Liver (tissue), 9 donors: ENCODE measurements around the gene TMEM106A. TPM values are rescaled to one million over a fixed set of nuclear protein-coding genes. Genes with fewer than 3 reads are reported as not detected.

Source experiments
- DNase-seq: peaks from one replicate; pipeline ENCODE4 v3.0.0-alpha.2; 2017; ENCODE audit warnings: low spot score
- H3K27ac ChIP-seq, 2 donors: one replicate each; pipeline ENCODE4 v1.7.0; 2013; ENCODE audit warnings: inconsistent platforms in 2 of 2, low read length in 2 of 2, control low read depth in 1 of 2, low read depth in 1 of 2, mild to moderate bottlenecking in 1 of 2
- H3K27me3 ChIP-seq, 4 donors: one replicate each; pipeline versions ENCODE4 v1.6.1 to v1.7.0; 2013; ENCODE audit warnings: low read length in 3 of 4, inconsistent platforms in 1 of 4, mild to moderate bottlenecking in 1 of 4, moderate library complexity in 1 of 4; ENCODE audit not compliant: control insufficient read depth in 4 of 4, insufficient read depth in 4 of 4
- H3K36me3 ChIP-seq, 4 donors: one replicate each; pipeline versions ENCODE4 v1.6.1 to v1.7.0; 2013; ENCODE audit warnings: low read length in 3 of 4, mild to moderate bottlenecking in 3 of 4, low read depth in 1 of 4, moderate library complexity in 1 of 4; ENCODE audit not compliant: control insufficient read depth in 4 of 4, insufficient read depth in 3 of 4
- H3K4me1 ChIP-seq, 4 donors: one replicate each; pipeline versions ENCODE4 v1.6.1 to v1.7.0; 2013; ENCODE audit warnings: low read length in 3 of 4, mild to moderate bottlenecking in 3 of 4, moderate library complexity in 1 of 4; ENCODE audit not compliant: control insufficient read depth in 4 of 4, insufficient read depth in 4 of 4
- H3K4me3 ChIP-seq, 3 donors: one replicate each; pipeline versions ENCODE4 v1.6.1 to v1.7.0; 2013; ENCODE audit warnings: low read length in 3 of 3, control low read depth in 1 of 3, low read depth in 1 of 3, mild to moderate bottlenecking in 1 of 3
- H3K9ac ChIP-seq, 2 donors: one replicate each; pipeline ENCODE4 v1.7.0; 2013; ENCODE audit warnings: low read length in 2 of 2, mild to moderate bottlenecking in 2 of 2, moderate library complexity in 2 of 2, control low read depth in 1 of 2, low read depth in 1 of 2
- H3K9me3 ChIP-seq, 4 donors: one replicate each; pipeline versions ENCODE4 v1.6.1 to v1.7.0; 2013; ENCODE audit warnings: low read length in 3 of 4; ENCODE audit not compliant: control insufficient read depth in 4 of 4
- EGR1 ChIP-seq, 2 donors: IDR thresholded peaks; 2 replicates each; pipeline ENCODE4 v1.6.1; 2016 to 2018; ENCODE audit warnings: antibody characterized with exemption in 2 of 2, low read depth in 2 of 2
- FOXA1 ChIP-seq: IDR thresholded peaks from 2 replicates; pipeline ENCODE4 v1.6.1; 2016; ENCODE audit warnings: antibody characterized with exemption
- FOXA2 ChIP-seq: IDR thresholded peaks from 2 replicates; pipeline ENCODE4 v1.6.1; 2016; ENCODE audit warnings: antibody characterized with exemption
- GABPA ChIP-seq, 2 donors: IDR thresholded peaks in 1 of 2; conservative IDR thresholded peaks in 1 of 2; 2 replicates each; pipeline ENCODE4 v1.6.1; 2016; ENCODE audit warnings: antibody characterized with exemption in 2 of 2, mild to moderate bottlenecking in 1 of 2, moderate library complexity in 1 of 2
- HNF4A ChIP-seq, 2 donors: conservative IDR thresholded peaks; 2 replicates each; pipeline ENCODE4 v1.6.1; 2016; ENCODE audit warnings: antibody characterized with exemption in 2 of 2, mild to moderate bottlenecking in 2 of 2
- HNF4G ChIP-seq: IDR thresholded peaks from 2 replicates; pipeline ENCODE4 v1.6.1; 2016; ENCODE audit warnings: antibody characterized with exemption
- JUND ChIP-seq, 2 donors: IDR thresholded peaks; 2 replicates each; pipeline ENCODE4 v1.6.1; 2016; ENCODE audit warnings: antibody characterized with exemption in 2 of 2
- NR2F2 ChIP-seq: IDR thresholded peaks from 2 replicates; pipeline ENCODE4 v1.6.1; 2016; ENCODE audit warnings: antibody characterized with exemption
- RAD21 ChIP-seq, 2 donors: IDR thresholded peaks; 2 replicates each; pipeline ENCODE4 v1.6.1; 2016; ENCODE audit warnings: antibody characterized with exemption in 2 of 2, mild to moderate bottlenecking in 2 of 2
- RXRA ChIP-seq, 2 donors: IDR thresholded peaks; 2 replicates each; pipeline ENCODE4 v1.6.1; 2017 to 2018; ENCODE audit warnings: antibody characterized with exemption in 2 of 2, mild to moderate bottlenecking in 1 of 2
- SP1 ChIP-seq: IDR thresholded peaks from 2 replicates; pipeline ENCODE4 v1.6.1; 2018; ENCODE audit warnings: antibody characterized with exemption, mild to moderate bottlenecking
- TAF1 ChIP-seq: conservative IDR thresholded peaks from 2 replicates; pipeline ENCODE4 v1.6.1; 2016; ENCODE audit warnings: antibody characterized with exemption, mild to moderate bottlenecking
- YY1 ChIP-seq: IDR thresholded peaks from 2 replicates; pipeline ENCODE4 v1.6.1; 2016; ENCODE audit warnings: antibody characterized with exemption, mild to moderate bottlenecking
- WGBS: extraction: QIAGEN DNeasy Blood & Tissue Kit; methylation state at CpG from one replicate; pipeline ENCODE4 v1.1.7; 2013; 5-methylcytosine and 5-hydroxymethylcytosine counted together
- polyA plus RNA-seq, 2 donors: library from polyadenylated mRNA; stranded (reverse) in 1 of 2; unstranded in 1 of 2; fragments of 200-250 nt in 1 of 2; fragments of >200 nt in 1 of 2; fragmentation: Nextera tagmentation in 1 of 2; extraction: Ambion mirVana in 1 of 2; gene quantifications; one replicate each; pipeline versions ENCODE4 v1.2.1 to v1.2.3, GENCODE V29; 2013 to 2015
- total RNA-seq, 2 donors: library from RNA; depleted of rRNA; stranded (reverse); fragments of >200 nt; gene quantifications; one replicate each; pipeline ENCODE4 v1.2.3, GENCODE V29; 2014
- TF ChIP-seq, protein P1 (sequence below): IDR thresholded peaks from 2 replicates; pipeline ENCODE4 v1.6.1; 2016; ENCODE audit warnings: antibody characterized with exemption, mild to moderate bottlenecking
- TF ChIP-seq, protein P2 (sequence below): IDR thresholded peaks from 2 replicates; pipeline ENCODE4 v1.6.1; 2016; ENCODE audit warnings: antibody characterized with exemption
- TF ChIP-seq, protein P3 (sequence below): IDR thresholded peaks from 2 replicates; pipeline ENCODE4 v1.6.1; 2016; ENCODE audit warnings: antibody characterized with exemption
- TF ChIP-seq, protein P4 (sequence below): IDR thresholded peaks from 2 replicates; pipeline ENCODE4 v1.6.1; 2016; ENCODE audit warnings: antibody characterized with exemption
- TF ChIP-seq, protein P5 (sequence below): fragments of 150-350 bp; IDR thresholded peaks from 2 replicates; pipeline ENCODE4 v1.5.1; 2017; ENCODE audit warnings: improper control_type of control experiment, low read depth, low read length; ENCODE audit not compliant: missing input control
- donor health status: healthy.
- donor health status: healthy.
- donor health status: healthy.
- donor health status: healthy.
- donor health status: healthy.

TMEM106A gene
- total and polyA plus RNA-seq, 4 donors = 1.3 to 3.8 (median 2.6) TPM

DNA sequence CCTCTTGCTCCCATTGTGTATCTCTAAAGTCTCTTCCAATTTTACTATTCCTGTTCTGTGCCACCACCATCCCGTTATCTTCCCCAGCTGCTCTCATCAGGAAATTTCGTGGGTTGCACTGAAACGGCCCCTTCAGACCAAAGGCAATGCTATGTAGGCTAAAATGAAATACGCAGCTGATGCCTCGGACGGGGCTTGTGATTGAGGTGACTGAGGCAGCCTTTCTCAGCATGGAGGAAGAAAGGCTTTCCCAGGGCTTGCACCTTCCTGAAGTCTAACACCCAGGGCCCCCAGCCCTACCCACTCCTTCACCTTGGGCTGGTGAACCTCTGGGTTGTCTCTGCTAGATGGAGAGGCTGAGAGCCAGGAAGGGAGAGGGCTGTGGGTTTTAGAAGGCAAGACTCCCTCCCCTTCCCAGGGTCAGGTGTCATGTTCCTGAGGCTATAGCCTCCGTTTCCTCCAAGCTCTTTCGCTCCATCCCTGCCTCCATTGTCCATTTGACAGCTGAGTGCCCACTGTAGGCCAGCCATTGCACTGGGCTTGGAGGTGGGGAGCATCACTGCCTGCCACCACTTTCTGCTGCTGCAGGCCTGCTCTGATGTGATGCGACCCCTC, 8.9 kb downstream of the TMEM106A start:
- Histone ChIP-seq H3K4me3 (no peak overlapping the region), H3K4me1 (peaks cover 8 to 19% (median 16%) of the 10 kb centered on the region in 4 donors), H3K36me3 (peaks cover 0 to 12% (median 3%) of the 10 kb centered on the region in 4 donors), H3K27me3 (no peaks in the 10 kb centered on the region), H3K9me3 (no peaks in the 10 kb centered on the region), H3K9ac (no peak overlapping the region), H3K27ac (no peak overlapping the region)
- TF ChIP-seq RXRA (IDR thresholded peaks at IDR 0.05) (no peak), TAF1 (no peak), RAD21 (IDR thresholded peaks at IDR 0.05) (no peak), HNF4G (no peak), SP1 (no peak), GABPA (IDR thresholded peaks at IDR 0.05 in 1 of 2, conservative IDR thresholded peaks at IDR 0.05 in 1 of 2) (no peak), NR2F2 (no peak), FOXA2 (no peak), EGR1 (IDR thresholded peaks at IDR 0.05; ENCODE audit: low read depth in 2 of 2) (no peak), HNF4A (conservative IDR thresholded peaks at IDR 0.05) (no peak), JUND (IDR thresholded peaks at IDR 0.05) (no peak), YY1 (no peak), FOXA1 (no peak)
- TF ChIP-seq, protein P1, sequence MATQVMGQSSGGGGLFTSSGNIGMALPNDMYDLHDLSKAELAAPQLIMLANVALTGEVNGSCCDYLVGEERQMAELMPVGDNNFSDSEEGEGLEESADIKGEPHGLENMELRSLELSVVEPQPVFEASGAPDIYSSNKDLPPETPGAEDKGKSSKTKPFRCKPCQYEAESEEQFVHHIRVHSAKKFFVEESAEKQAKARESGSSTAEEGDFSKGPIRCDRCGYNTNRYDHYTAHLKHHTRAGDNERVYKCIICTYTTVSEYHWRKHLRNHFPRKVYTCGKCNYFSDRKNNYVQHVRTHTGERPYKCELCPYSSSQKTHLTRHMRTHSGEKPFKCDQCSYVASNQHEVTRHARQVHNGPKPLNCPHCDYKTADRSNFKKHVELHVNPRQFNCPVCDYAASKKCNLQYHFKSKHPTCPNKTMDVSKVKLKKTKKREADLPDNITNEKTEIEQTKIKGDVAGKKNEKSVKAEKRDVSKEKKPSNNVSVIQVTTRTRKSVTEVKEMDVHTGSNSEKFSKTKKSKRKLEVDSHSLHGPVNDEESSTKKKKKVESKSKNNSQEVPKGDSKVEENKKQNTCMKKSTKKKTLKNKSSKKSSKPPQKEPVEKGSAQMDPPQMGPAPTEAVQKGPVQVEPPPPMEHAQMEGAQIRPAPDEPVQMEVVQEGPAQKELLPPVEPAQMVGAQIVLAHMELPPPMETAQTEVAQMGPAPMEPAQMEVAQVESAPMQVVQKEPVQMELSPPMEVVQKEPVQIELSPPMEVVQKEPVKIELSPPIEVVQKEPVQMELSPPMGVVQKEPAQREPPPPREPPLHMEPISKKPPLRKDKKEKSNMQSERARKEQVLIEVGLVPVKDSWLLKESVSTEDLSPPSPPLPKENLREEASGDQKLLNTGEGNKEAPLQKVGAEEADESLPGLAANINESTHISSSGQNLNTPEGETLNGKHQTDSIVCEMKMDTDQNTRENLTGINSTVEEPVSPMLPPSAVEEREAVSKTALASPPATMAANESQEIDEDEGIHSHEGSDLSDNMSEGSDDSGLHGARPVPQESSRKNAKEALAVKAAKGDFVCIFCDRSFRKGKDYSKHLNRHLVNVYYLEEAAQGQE = no peak
- TF ChIP-seq, protein P2, sequence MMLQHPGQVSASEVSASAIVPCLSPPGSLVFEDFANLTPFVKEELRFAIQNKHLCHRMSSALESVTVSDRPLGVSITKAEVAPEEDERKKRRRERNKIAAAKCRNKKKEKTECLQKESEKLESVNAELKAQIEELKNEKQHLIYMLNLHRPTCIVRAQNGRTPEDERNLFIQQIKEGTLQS = no peak
- TF ChIP-seq, protein P3, sequence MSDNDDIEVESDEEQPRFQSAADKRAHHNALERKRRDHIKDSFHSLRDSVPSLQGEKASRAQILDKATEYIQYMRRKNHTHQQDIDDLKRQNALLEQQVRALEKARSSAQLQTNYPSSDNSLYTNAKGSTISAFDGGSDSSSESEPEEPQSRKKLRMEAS = no peak
- TF ChIP-seq, protein P4, sequence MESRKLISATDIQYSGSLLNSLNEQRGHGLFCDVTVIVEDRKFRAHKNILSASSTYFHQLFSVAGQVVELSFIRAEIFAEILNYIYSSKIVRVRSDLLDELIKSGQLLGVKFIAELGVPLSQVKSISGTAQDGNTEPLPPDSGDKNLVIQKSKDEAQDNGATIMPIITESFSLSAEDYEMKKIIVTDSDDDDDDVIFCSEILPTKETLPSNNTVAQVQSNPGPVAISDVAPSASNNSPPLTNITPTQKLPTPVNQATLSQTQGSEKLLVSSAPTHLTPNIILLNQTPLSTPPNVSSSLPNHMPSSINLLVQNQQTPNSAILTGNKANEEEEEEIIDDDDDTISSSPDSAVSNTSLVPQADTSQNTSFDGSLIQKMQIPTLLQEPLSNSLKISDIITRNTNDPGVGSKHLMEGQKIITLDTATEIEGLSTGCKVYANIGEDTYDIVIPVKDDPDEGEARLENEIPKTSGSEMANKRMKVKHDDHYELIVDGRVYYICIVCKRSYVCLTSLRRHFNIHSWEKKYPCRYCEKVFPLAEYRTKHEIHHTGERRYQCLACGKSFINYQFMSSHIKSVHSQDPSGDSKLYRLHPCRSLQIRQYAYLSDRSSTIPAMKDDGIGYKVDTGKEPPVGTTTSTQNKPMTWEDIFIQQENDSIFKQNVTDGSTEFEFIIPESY = no peak
- TF ChIP-seq, protein P5, sequence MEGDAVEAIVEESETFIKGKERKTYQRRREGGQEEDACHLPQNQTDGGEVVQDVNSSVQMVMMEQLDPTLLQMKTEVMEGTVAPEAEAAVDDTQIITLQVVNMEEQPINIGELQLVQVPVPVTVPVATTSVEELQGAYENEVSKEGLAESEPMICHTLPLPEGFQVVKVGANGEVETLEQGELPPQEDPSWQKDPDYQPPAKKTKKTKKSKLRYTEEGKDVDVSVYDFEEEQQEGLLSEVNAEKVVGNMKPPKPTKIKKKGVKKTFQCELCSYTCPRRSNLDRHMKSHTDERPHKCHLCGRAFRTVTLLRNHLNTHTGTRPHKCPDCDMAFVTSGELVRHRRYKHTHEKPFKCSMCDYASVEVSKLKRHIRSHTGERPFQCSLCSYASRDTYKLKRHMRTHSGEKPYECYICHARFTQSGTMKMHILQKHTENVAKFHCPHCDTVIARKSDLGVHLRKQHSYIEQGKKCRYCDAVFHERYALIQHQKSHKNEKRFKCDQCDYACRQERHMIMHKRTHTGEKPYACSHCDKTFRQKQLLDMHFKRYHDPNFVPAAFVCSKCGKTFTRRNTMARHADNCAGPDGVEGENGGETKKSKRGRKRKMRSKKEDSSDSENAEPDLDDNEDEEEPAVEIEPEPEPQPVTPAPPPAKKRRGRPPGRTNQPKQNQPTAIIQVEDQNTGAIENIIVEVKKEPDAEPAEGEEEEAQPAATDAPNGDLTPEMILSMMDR = no peak
- no peak for DNase-seq
- 89% methylated on average over 9 of the region's 9 CpGs for WGBS
